ENCODE data around the gene MAP3K13.
"Not testable (repeated sequence)": the region's sequence is repeated elsewhere in the genome, so short reads cannot be mapped to it uniquely, and the experiment has no call there.

MAP3K13 gene

DNA sequence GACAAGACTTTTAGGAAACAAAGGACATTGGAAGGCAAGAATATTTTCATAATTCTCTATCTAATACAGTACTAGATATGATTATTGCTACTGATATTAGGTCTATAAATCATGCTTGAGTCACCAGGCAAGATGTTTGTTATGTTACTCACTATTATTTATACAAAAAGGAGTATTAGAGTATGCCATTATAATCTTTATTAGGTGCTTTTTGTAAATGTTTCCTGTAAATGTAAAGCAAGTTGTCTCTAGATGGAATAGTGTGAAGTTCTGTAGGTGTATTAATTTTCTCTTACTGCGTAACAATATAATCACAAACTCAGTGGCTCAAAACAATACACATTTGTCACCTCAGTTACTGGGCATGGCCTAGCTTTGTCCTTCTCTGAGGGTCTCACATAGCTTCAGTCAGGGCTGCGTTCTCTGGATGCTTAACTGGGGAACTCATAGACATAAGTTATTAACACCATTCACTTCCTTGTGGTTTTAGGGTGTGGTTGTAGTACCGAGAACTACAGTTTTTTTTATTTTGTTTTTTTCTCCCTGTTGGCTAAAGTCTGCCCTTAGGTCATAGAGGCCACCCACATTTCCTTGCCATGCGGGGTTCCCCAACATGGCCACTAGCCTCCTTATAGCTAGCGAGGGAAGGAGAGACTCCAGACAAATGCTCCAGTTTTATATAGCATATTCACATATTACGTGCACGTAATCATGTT, 20.3 kb upstream of the MAP3K13 start:
- DNase-seq: no peak

DNA sequence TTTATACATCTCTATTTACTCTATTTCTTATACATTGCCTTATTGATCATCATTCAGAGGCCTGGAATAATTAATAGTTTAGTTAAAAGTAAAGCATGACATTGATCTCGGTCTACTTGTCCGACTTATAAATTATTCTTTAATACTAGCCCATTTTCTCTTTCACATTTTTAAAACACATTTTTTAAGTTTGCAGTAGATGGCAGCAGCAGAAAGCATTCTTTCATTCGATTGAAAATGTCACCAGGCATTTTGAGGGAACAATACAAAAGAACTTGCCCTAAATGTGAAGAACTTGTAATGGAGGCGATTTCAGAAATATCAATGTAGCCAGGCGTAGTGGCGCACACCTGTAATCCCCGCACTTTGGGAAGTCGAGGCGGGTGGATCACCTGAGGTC, 15.5 kb upstream of the MAP3K13 start:
- no peak for DNase-seq

- no peak for DNase-seq
These were observed 12.1 kb upstream of the MAP3K13 start for GRCh38 chr3:185350841-185351240.

- DNase-seq: no peak
These were observed 11.5 kb upstream of the MAP3K13 start for GRCh38 chr3:185351396-185351795.

GRCh38 chr3:185353225-185353624, 9.7 kb upstream of the MAP3K13 start:
- no peak for DNase-seq

- DNase-seq: peak; percentile 100
These were observed 8.9 kb upstream of the MAP3K13 start for GRCh38 chr3:185353823-185354614.

DNA sequence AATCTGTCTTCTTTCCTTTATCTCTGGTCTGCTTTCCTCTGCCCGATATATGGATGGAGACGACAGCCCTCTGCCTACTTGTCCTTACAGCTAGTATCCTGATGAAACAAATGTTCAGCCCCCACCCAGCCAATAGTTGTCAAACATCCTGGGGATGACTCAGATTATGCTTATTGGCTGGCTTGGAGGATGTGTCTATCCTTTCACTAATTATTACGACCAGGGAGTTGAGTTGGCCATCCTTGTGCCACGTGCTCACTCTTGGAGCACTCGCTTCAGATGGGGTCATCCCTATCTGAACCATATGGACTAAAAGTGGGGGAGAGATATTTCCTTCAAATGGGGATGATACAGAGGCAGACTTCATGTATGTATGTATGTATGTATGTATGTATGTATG, 6.4 kb upstream of the MAP3K13 start:
- no peak for DNase-seq

DNA sequence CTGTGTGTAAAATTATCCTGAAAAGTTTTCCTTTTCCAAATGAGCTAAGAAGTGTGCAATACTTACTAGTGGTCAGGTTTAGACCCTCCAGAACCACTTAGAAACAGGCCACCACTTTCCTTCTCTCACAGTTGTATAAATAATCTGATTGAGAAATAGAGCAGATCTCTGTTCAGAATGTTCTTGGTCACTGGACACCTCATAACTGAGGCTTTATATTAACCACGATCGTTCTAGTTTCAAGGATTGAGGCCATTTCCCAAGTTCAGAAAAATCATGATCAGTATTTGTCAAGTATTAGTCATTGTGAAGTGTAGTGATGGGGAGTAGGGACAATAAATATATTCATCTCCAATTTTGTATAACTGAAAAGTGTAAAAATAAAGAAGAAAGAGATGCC, 1.0 kb upstream of the MAP3K13 start:
- DNase-seq: no peak

DNA sequence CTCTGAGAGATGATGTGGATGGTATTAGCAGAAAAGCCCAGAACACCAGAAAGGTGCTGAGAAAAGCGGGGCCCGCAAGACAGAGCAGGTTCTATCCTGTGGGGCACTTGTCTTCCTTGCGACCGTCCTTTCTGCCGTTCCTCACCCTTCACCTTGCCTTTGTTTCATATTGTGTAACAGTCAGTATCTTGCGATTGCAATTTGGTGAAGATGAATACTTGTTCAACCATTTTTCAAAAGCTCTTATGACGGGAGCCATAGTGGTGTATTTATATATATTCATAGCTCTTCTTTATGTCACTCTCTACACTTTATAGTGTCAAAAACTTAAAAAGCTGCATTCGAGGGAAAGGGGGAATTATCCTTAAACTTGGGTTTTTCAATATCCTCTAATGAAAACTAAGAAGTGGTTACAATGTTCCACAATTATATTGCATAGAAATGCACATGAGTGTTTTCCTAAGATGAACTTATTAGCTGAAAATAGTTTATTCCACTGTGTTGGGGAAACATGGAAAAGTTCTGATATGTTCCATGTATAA, 797 bp downstream of the MAP3K13 start:
- no peak for DNase-seq

DNA sequence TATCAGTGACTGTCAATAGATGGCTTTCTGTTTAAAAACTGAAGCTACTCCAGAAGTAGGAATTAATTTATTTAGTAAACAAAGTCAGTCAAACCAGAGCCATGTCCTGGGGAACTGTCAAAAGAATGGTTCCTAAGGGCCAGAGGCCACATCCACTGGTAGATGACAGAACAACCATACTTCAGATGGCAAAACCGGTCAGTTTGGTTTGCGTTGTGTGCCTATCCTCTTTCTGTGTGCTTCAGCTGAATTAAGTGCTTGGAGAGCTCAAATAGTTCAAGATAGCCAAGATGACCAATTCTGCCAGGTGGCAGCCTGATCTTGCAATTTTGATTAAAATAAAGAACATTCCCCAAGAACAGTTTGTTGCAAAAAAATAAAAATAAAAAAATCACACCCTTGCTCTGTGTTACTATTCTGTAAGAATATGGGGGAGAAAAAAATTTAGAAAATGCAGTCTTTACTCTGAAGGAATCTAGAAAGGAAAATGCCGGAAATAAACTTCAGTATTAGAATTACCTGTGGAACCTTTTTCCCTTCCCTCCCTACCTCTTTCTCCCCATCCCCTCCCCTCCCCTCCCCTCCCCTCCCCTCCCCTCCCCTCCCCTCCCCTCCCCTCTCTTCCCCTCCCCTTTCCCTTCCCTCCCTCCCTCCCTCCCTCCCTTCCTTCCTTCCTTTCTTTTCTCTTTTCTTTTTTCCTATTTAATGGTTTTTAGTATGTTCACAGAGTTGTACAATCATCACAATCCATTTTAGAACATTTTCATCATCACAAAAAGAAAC, 2.5 kb downstream of the MAP3K13 start:
- DNase-seq: peak; percentile 54

- DNase-seq: peak; percentile 37
These were observed 3.1 kb downstream of the MAP3K13 start for GRCh38 chr3:185366074-185366335.

- DNase-seq: no peak
These were observed 4.0 kb downstream of the MAP3K13 start for GRCh38 chr3:185366913-185367312.

- DNase-seq: peak; percentile 94
These were observed 7.4 kb downstream of the MAP3K13 start for GRCh38 chr3:185370349-185370748.

DNA sequence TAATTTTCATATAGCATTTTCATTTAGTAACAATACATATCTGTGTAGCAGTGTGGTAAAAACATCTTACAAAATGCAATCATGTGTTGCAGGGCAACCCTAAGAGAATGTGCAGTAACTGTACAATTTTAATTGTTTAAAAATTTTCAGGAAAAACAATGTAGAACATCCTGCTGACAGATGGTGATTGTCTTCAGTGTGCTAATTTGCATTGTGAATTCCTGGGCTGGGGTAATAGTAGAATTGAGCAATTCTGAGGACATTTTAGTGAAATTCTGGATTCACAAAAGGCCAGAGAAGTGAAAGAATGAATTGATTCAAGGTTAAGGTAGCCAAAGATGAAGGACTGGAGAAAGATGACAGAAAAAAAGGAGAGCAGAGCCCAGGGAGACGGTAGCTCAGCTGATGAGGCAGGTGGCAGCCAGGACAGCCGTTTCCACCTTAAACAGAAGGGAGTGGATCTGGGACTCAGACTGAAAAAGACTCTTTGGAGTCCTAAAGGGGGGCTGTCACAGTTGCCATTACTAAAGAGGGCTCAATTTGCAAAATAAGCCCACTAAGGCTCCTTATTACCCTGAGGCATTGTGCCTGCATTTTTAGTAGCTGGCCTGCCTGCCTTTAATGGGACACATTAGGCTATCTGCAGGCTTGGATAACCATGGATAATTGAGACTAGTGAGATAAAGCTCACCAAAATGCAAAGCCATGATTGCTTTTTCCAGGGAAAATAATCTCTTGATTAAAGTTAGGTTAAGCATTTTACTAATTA, 8.6 kb downstream of the MAP3K13 start:
- peak; percentile 85 for DNase-seq

DNA sequence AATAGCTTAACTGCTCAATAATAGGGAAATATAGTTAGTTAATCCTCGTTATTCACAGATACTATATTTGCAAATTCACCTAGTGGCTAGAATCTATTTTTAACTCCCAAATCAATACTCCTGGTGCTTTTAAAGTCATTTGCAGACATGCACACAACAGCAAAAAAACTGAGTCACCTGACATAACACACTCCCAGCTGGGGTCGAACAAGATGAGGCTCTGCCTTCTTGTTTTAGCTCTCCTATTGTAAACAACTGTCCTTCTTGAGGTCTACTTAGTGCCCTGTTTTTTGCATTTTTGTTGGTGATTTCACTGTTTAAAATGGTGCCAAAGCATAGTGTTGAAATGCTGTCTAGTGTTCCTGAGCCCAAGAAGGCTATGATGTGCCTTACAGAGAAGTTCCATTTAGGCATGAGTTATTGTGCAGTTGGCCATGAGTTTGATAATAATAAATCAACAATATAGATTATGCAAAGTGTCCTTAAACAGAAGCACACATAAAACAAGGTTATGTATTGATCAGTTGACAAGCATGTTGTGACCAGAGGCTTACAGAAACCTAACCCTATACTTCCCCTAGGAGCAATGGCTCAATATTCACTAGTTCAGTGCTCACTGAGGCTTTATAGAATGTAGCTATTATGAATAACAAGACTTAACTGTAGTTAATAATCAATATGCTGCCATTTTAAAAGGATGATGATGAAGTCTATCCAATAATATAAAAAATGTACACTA, 18.6 kb downstream of the MAP3K13 start:
- DNase-seq: no peak

- no peak for DNase-seq
These were observed 19.2 kb downstream of the MAP3K13 start for GRCh38 chr3:185382154-185382553.

GRCh38 chr3:185386515-185386914, 23.6 kb downstream of the MAP3K13 start:
- DNase-seq: not testable (repeated sequence)

DNA sequence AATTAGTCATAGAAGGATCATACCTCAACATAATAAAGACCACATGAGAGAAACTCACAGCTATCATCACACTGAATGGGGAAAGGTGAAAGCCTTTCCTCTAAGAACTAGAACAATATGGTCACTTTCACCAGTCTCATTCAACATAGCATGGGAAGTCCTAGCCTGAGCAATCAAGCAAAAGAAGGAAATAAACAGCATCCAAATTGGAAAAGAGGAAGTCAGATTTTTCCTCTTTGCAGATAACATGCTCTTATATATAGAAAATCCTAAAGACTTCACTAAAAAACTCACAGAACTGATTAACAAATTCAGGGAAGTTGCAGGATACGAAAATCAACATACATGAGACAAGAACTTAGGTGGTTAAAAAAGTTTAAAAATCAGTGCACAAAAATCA, 24.7 kb downstream of the MAP3K13 start:
- no peak for DNase-seq

DNA sequence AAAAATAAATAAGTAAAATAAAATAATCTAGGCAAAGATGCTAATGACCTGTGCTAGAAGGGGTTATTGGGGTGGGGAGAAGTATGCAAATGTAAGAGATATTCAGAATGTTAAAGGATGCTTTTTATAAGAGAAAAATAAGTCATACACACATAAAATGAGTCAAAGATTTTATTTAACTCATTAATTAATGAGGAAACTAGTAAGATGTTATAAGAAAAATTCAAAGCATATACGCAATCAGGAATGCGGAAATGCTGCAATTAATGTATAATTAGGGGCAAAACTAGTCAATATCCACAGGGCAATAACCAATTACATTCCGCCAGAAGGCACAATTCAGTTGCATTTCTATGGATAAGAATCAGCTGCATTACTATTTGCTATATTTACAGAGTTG, 30.1 kb downstream of the MAP3K13 start:
- DNase-seq: no peak

GRCh38 chr3:185397676-185398075, 34.7 kb downstream of the MAP3K13 start:
- DNase-seq: peak; percentile 88

DNA sequence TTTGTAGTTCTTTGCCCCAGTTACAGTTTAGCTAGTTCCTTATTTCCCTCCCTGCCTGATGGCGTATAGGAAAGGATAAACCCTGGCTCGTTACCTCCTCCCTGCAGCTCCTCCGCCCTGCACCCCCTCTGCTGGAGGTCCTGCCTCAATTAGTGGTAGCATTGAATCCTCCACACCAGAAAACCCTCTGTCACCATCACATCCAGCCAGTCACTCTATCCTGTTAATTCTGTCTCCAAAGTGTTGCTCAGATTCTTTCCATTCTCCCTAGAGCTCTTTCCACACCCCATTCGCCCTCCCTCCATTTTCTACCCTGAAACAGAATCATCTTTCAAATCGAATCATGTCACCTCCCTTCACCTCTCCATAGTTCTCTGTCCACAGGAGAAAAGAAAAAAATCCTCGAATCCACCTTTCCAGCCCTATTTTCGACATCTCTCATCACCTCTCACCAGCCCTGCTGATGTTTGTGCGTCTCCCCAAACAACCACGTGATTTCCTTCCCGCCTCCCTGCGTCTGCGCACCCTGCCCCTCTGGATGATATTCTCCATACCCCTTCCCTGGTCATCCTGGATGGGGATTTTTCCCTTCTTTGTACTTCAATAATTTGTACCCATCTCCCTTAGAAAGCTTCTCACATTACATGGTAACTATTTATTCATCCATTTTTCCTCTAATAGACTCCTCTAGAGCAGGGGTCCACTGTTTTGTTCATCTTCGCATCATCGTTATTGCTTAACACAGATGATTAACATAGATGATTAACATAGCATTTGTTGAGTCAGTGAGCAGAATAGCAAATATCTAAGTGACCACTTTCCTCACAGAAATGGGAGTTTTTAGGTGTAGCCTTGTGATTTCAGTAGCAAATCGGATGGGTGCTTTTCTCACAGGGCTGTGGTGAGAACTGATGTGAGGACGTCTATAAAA, 37.1 kb downstream of the MAP3K13 start:
- peak; percentile 57 for DNase-seq
